GM12873 (cell line): Measurements from ENCODE around the gene HNRNPUL2.

Experiments used
- CTCF ChIP-seq: IDR thresholded peaks from 2 replicates; pipeline ENCODE4 v1.5.1; 2012; ENCODE audit warnings: low read depth, mild to moderate bottlenecking, moderate library complexity, low read length, control low read depth; ENCODE audit not compliant: insufficient read depth; ENCODE audit errors: missing control alignments

Gene HNRNPUL2

GRCh38 chr11:62665599-62666258 is 61.5 kb downstream of the HNRNPUL2 start:
- no peak for TF ChIP-seq CTCF

GRCh38 chr11:62665075-62665598 is 62.1 kb downstream of the HNRNPUL2 start, which contains the start of the genes C11orf98 and CSKMT:
Gene C11orf98, minus strand, starts transcription at chr11:62665210. Its CDS starts 41 bp downstream, at chr11:62665169.
Gene CSKMT, plus strand, starts transcription at chr11:62665312. Its CDS starts 568 bp downstream, at chr11:62665880.
- no peak for TF ChIP-seq CTCF

- TF ChIP-seq CTCF, result no peak
Observed at GRCh38 chr11:62664405-62665074, 62.7 kb downstream of the HNRNPUL2 start.
